Endodermal cell (in vitro differentiated cells): ENCODE measurements around the gene NACC2. TPM values are rescaled to one million over a fixed set of nuclear protein-coding genes. Genes with fewer than 3 reads are reported as not detected.

ENCODE experiments used
- DNase-seq: peaks from one replicate; pipeline ENCODE4 v3.0.0-alpha.2; 2017
- H3K27ac ChIP-seq: 2 replicates; pipeline ENCODE4 v1.5.1; 2013; ENCODE audit warnings: mild to moderate bottlenecking, low read depth, low read length, moderate library complexity
- H3K27me3 ChIP-seq: 2 replicates; pipeline ENCODE4 v1.6.1; 2013; ENCODE audit warnings: mild to moderate bottlenecking, low read length, moderate library complexity; ENCODE audit not compliant: insufficient read depth, control insufficient read depth, poor library complexity, severe bottlenecking
- H3K36me3 ChIP-seq: 2 replicates; pipeline ENCODE4 v1.7.0; 2013; ENCODE audit warnings: mild to moderate bottlenecking, low read length, moderate library complexity; ENCODE audit not compliant: control insufficient read depth, insufficient read depth
- H3K4me1 ChIP-seq: one replicate; pipeline ENCODE4 v1.7.0; 2013; ENCODE audit warnings: low read length; ENCODE audit not compliant: control insufficient read depth, insufficient read depth
- H3K4me3 ChIP-seq: 2 replicates; pipeline ENCODE4 v1.5.1; 2013; ENCODE audit warnings: mild to moderate bottlenecking, low read length, moderate library complexity
- H3K9ac ChIP-seq: 2 replicates; pipeline ENCODE4 v1.6.1; 2013; ENCODE audit warnings: mild to moderate bottlenecking, low read length, moderate library complexity; ENCODE audit not compliant: poor library complexity, severe bottlenecking; ENCODE audit errors: extremely low read depth
- H3K9me3 ChIP-seq: 2 replicates; pipeline ENCODE4 v1.6.1; 2013; ENCODE audit warnings: mild to moderate bottlenecking, low read length, moderate library complexity; ENCODE audit not compliant: control insufficient read depth
- H3K27ac Mint-ChIP-seq: 2 replicates; pipeline ENCODE4 v1.8.0; 2020; ENCODE audit warnings: mixed read lengths
- H3K27me3 Mint-ChIP-seq: 2 replicates; pipeline ENCODE4 v1.8.0; 2021; ENCODE audit warnings: mild to moderate bottlenecking, mixed read lengths; ENCODE audit not compliant: insufficient read depth
- H3K36me3 Mint-ChIP-seq: 2 replicates; pipeline ENCODE4 v1.8.0; 2020; ENCODE audit warnings: low read depth, mixed read lengths
- H3K4me1 Mint-ChIP-seq: 2 replicates; pipeline ENCODE4 v1.8.0; 2020; ENCODE audit warnings: mixed read lengths
- H3K4me3 Mint-ChIP-seq: 2 replicates; pipeline ENCODE4 v1.8.0; 2020; ENCODE audit warnings: mild to moderate bottlenecking, moderate library complexity, mixed read lengths
- H3K9me3 Mint-ChIP-seq: 2 replicates; pipeline ENCODE4 v1.8.0; 2020; ENCODE audit warnings: mild to moderate bottlenecking, mixed read lengths
- WGBS, 2 experiments: methylation state at CpG; one replicate each; pipeline versions ENCODE4 v1.1.5 to v1.1.7; 2013; ENCODE audit warnings: missing lambda C conversion rate in 2 of 2, mixed read lengths in 1 of 2; ENCODE audit not compliant: insufficient coverage in 1 of 2, insufficient read length in 1 of 2; 5-methylcytosine and 5-hydroxymethylcytosine counted together
- total RNA-seq, 2 donors: library from RNA; stranded (reverse); fragmentation: NEBNext Ultra II Directional in 1 of 2; extraction: Animal tissue kit (Norgen Biotek cat#: 25700) in 1 of 2; gene quantifications; 2 replicates in 1 of 2; 3 replicates in 1 of 2; pipeline ENCODE4 v1.2.1, GENCODE V29; 2021
- TF ChIP-seq, protein P1 (sequence below): fragments of 200-600 bp; sonication (generic); conservative IDR thresholded peaks from 2 replicates; pipeline ENCODE4 v1.5.0; 2021; ENCODE audit warnings: antibody characterized with exemption, mild to moderate bottlenecking

The NACC2 gene
- total RNA-seq, 2 donors from 2014 or later = 12.4 to 16.7 TPM

DNA sequence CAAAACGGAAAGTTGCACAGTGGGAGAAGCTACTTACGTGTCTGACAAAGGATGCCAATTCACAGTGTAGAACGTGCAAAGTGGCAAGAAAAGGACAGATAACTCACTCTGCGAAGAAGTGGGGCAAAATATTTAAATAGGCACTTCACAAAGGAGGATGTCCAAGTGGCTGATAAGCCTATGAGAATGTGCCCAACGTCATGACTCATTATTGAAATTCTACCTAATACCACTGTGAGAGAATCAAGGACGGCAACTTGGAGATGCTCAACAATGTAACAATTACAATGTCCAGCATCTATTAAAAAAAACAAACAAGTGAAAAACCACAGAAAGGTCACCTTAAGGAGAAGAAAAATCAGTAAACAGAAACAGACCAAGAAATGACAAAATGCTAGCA is 59.0 kb downstream of the NACC2 start:
- Mint-ChIP-seq H3K4me3 (no peak overlapping the region), H3K27ac (no peak overlapping the region), H3K9me3 (peaks cover 27% of the 10 kb centered on the region), H3K27me3 (no peaks in the 10 kb centered on the region), H3K4me1 (no peaks in the 10 kb centered on the region), H3K36me3 (peaks cover 37% of the 10 kb centered on the region)
- DNase-seq = peak; percentile 4
- peaks cover 37% of the 10 kb centered on the region for H3K9me3 ChIP-seq
- H3K27ac ChIP-seq = no peak overlapping the region
- no peak overlapping the region for H3K4me3 ChIP-seq
- H3K9ac ChIP-seq = no peak overlapping the region
- no peaks in the 10 kb centered on the region for H3K4me1 ChIP-seq
- peaks cover 16% of the 10 kb centered on the region for H3K36me3 ChIP-seq
- WGBS, 2 experiments = 92 to 96% methylated on average over 4 to 6 of the region's 6 CpGs
- TF ChIP-seq, protein P1, sequence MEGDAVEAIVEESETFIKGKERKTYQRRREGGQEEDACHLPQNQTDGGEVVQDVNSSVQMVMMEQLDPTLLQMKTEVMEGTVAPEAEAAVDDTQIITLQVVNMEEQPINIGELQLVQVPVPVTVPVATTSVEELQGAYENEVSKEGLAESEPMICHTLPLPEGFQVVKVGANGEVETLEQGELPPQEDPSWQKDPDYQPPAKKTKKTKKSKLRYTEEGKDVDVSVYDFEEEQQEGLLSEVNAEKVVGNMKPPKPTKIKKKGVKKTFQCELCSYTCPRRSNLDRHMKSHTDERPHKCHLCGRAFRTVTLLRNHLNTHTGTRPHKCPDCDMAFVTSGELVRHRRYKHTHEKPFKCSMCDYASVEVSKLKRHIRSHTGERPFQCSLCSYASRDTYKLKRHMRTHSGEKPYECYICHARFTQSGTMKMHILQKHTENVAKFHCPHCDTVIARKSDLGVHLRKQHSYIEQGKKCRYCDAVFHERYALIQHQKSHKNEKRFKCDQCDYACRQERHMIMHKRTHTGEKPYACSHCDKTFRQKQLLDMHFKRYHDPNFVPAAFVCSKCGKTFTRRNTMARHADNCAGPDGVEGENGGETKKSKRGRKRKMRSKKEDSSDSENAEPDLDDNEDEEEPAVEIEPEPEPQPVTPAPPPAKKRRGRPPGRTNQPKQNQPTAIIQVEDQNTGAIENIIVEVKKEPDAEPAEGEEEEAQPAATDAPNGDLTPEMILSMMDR = no peak
- no peaks in the 10 kb centered on the region for H3K27me3 ChIP-seq

DNA sequence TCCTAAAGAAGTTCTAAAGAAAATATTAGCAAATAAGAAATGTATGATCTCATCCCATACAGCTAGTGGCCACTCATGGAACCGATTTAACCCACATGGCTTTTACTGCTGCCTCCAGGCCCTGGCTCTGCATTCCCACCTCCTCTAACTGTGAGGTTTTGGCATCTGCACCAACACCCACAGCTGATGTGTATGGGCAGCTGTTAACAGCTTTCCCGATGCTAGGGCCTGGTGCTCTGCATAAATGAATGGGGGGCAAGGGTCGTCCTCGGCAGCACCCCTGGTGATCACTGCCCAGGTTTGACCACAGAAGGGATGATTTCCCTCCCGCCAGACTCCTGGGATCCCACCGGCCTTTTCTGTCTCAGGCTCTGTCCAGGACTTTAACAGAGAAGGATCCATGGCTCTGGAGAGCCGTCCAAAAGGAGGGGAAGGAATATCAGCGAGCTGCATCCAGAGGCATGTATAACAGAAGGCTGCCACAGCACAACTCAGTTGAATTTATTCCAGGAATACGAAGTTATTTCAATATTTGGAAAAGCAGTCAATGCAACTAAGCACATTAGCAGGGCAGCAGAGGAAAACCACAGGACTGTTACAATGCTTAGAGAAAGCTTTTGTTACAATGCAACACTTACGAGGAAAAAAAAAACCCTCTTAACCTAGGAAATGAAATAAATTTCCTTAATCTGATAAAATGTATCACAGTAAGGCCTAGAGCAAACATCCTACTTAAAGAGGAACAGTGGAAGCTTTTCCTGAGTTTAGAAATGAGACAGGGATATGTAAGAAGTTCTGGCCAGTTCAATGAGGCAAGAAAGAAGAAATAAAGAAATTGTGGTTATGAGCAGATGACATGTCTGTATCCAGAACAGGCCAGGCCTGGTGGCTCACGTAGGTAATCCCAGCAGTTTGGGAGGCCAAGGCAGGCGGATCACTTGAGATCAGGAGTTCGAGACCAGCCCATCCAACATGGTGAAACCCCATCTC is 63.1 kb downstream of the NACC2 start:
- no peak overlapping the region for H3K27ac ChIP-seq
- no peak overlapping the region for H3K9ac ChIP-seq
- no peaks in the 10 kb centered on the region for H3K4me1 Mint-ChIP-seq
- peaks cover 20% of the 10 kb centered on the region for H3K9me3 Mint-ChIP-seq
- peaks cover 35% of the 10 kb centered on the region for H3K9me3 ChIP-seq
- H3K27ac Mint-ChIP-seq = no peak overlapping the region
- H3K36me3 ChIP-seq = peaks cover 24% of the 10 kb centered on the region
- H3K27me3 Mint-ChIP-seq = no peaks in the 10 kb centered on the region
- peak; percentile 28 for DNase-seq
- no peaks in the 10 kb centered on the region for H3K27me3 ChIP-seq
- peaks cover 31% of the 10 kb centered on the region for H3K36me3 Mint-ChIP-seq
- 91 to 92% methylated on average over 11 to 13 of the region's 13 CpGs for WGBS, 2 experiments
- H3K4me3 Mint-ChIP-seq = no peak overlapping the region
- H3K4me1 ChIP-seq = no peaks in the 10 kb centered on the region
- H3K4me3 ChIP-seq = no peak overlapping the region
- TF ChIP-seq, protein P1 = no peak

DNA sequence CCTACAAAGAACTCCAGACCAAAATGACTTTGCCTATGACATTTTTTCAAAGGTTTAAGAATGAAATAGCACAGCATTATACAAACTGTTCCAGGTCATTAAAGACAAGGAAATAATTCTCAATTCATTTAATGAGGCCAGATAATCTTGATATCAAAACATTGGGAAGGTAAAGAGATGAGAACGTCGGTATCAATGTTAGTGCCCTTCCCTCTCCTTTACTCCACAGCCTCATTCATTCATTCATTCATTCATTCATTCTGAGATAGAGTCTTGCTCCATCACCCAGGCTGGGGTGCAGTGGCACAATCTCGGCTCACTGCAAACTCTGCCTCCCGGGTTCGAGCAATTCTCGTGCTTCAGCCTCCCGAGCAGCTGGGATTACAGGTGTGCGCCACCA is 64.0 kb downstream of the NACC2 start:
- Histone ChIP-seq H3K27me3 (no peaks in the 10 kb centered on the region), H3K4me1 (no peaks in the 10 kb centered on the region), H3K4me3 (no peak overlapping the region), H3K36me3 (peaks cover 22% of the 10 kb centered on the region), H3K9ac (no peak overlapping the region), H3K9me3 (peaks cover 28% of the 10 kb centered on the region), H3K27ac (no peak overlapping the region)
- Mint-ChIP-seq H3K27me3 (no peaks in the 10 kb centered on the region), H3K27ac (no peak overlapping the region), H3K9me3 (peaks cover 15% of the 10 kb centered on the region), H3K4me1 (no peaks in the 10 kb centered on the region), H3K36me3 (peaks cover 31% of the 10 kb centered on the region), H3K4me3 (no peak overlapping the region)
- WGBS, 2 experiments = 93 to 100% methylated on average over 3 to 8 of the region's 8 CpGs
- TF ChIP-seq, protein P1 = no peak
- DNase-seq = no peak
